Prostate gland (tissue), 2 donors: ENCODE data around the gene ETV6.

Experiments used
- POLR2AphosphoS5 ChIP-seq: sonication (generic); formaldehyde crosslinking; IDR thresholded peaks from one replicate; pipeline ENCODE4 v1.6.1; 2017; ENCODE audit warnings: antibody characterized with exemption
- TF ChIP-seq, protein P1 (sequence below), 4 experiments: fragments of 200-600 bp in 2 of 4; fragments of 450-650 bp in 2 of 4; sonication (generic) in 2 of 4; IDR thresholded peaks; 1 replicate in 3 of 4; 2 replicates in 1 of 4; pipeline ENCODE4 v1.5.1; 2016 to 2019; ENCODE audit warnings: antibody characterized with exemption in 4 of 4, mild to moderate bottlenecking in 2 of 4, moderate library complexity in 2 of 4

DNA sequence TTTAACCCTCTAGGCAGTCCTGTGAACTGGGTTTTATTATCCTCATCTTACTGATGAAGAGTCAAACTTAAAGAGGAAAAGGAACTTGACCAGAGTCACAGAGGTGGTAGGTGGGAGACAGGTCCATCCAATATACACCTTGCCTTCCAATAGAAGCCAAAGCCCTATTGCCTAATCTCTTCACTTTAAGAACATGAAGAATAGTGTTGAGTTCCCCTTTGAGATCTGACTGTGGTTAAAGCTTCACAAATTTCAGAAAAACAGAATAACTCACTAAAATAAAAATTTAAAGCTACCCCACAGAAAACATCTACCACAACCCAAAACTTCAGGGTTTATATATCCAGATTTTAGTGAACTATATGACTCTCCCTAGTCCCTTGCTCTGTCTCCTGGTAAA lies 115.4 kb downstream of the ETV6 start:
- TF ChIP-seq, protein P1, sequence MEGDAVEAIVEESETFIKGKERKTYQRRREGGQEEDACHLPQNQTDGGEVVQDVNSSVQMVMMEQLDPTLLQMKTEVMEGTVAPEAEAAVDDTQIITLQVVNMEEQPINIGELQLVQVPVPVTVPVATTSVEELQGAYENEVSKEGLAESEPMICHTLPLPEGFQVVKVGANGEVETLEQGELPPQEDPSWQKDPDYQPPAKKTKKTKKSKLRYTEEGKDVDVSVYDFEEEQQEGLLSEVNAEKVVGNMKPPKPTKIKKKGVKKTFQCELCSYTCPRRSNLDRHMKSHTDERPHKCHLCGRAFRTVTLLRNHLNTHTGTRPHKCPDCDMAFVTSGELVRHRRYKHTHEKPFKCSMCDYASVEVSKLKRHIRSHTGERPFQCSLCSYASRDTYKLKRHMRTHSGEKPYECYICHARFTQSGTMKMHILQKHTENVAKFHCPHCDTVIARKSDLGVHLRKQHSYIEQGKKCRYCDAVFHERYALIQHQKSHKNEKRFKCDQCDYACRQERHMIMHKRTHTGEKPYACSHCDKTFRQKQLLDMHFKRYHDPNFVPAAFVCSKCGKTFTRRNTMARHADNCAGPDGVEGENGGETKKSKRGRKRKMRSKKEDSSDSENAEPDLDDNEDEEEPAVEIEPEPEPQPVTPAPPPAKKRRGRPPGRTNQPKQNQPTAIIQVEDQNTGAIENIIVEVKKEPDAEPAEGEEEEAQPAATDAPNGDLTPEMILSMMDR (IDR thresholded peaks at IDR 0.05): no peak
- TF ChIP-seq POLR2AphosphoS5: no peak
